GM19035 (cell line): ENCODE results near the gene WDR7.

Experiments used
- ATAC-seq: cut with Tn5 transposase; IDR thresholded peaks from one replicate; pipeline ENCODE4 v1.9.1; 2021; ENCODE audit not compliant: unreplicated experiment

Gene WDR7

GRCh38 chr18:56983275-56983992 is 332.3 kb downstream of the WDR7 start:
- ATAC-seq, result no peak

DNA sequence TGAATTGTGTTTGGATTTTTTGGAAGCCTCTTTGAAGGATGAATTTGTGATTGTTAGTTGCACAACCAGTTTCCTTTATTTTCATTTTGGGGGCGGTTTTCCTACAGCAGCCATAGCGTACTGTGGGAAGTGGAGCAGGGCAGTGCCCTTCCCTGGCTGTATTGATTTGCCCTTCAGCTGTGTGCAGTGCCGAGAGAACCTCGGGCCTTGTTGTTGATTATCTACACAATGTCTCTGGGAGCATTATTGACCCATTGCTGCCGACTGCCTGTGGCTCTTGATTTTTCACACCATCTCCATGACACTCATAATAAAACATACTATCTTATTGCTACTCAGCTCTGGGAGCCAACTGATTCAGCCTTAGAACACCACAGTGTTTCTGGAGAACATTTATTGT is 333.6 kb downstream of the WDR7 start:
- ATAC-seq, result no peak

DNA sequence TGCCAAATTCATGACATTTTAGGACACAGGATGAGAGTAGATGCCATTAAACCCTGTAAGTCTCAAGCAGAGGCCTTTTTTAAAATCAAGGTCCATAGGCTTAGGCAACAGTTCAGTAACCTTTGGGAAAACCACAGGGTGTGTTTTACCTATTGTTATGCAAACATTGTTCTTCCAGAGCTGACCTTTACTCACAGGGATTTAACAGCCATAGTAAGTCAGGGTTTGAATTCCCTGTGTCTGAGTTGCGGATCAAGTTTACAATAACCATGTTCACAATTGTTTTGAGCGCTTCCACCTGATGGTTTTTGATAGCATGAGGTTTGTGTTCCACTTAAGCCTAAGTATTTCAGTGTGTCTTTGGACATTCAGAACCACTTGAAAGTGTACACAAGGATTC is 335.7 kb downstream of the WDR7 start:
- no peak for ATAC-seq

- no peak for ATAC-seq
Measured at GRCh38 chr18:56987236-56987635, 336.1 kb downstream of the WDR7 start.

DNA sequence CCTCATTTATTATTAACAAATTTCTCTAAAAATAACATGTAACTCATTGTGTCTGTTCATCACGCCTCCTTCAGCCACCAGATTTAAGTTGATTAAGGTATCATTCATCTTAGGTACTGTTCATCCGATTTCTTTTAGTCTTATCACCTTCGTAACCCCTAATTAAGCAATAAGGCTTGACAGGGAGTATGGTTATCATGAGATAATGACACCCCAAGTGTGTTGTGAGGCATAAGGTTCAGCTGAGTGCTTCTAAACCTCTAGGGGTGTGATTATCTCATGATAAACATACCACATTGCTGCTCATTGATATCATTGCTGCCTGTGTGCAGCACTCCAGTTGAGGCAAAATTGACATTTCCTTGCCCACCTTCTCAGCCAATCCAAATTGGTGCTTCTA is 336.9 kb downstream of the WDR7 start:
- ATAC-seq, result no peak

- ATAC-seq, result no peak
Measured at GRCh38 chr18:56990678-56991077, 339.5 kb downstream of the WDR7 start.

- ATAC-seq, result no peak
Measured at GRCh38 chr18:56992777-56993176, 341.6 kb downstream of the WDR7 start.

GRCh38 chr18:56995579-56996188 is 344.5 kb downstream of the WDR7 start:
- no peak for ATAC-seq

- ATAC-seq, result no peak
Measured at GRCh38 chr18:56997200-56997599, 346.0 kb downstream of the WDR7 start.

- no peak for ATAC-seq
Measured at GRCh38 chr18:56999823-57000222, 348.7 kb downstream of the WDR7 start.

GRCh38 chr18:57002627-57003026 is 351.5 kb downstream of the WDR7 start:
- ATAC-seq, result no peak

DNA sequence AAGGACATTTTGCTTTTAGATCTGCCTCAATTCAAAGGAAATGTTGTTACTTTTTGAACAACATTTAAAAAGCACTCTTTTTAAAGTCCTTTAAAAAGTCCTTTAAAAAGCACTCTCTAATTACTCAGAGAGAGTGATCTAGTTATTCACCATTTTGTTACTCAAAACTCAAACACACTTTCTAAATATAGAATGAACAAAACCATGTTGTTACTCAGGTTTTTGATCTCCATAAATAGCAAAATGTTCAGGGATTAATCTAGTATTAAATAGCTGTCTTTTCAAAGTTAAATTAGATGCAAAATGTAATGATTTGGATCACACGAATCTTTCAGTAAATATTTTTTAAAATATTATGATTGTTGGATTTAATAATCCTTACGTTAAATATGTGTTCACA is 352.2 kb downstream of the WDR7 start:
- ATAC-seq, result no peak

DNA sequence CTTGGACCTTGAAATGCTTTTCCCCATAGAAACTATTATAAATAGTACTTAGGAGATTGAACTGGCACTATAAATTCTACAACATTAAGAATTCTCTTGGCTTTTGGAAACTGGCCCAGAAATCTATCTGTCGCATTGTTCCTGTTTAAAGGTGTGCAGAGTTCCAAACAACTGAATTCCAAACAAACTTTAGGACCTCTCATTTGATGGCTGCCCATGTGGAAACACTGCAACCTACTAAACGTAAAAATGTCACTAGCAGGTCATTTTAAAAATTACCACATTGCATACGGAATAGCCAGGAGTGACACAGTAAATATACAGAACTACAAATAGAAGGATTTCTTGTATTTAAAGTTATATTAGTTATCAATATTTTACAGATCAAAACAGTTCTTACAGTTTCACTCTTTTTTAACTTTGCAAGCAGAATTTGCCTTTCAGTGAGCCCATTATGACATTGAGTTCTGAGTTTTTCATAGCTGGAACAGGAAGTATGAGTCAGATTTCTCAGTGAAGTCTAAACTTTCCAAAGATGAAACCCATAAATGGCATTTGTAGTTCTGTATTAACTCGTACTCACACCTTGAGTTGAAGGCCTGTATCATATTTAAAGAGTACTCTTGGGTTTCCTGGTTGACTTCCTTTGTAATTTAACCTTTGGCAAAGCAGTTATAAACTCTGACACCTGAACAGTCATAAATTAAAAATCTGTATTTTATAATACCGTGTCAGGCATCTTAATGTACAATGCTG is 353.4 kb downstream of the WDR7 start:
- peak; percentile 95 for ATAC-seq

DNA sequence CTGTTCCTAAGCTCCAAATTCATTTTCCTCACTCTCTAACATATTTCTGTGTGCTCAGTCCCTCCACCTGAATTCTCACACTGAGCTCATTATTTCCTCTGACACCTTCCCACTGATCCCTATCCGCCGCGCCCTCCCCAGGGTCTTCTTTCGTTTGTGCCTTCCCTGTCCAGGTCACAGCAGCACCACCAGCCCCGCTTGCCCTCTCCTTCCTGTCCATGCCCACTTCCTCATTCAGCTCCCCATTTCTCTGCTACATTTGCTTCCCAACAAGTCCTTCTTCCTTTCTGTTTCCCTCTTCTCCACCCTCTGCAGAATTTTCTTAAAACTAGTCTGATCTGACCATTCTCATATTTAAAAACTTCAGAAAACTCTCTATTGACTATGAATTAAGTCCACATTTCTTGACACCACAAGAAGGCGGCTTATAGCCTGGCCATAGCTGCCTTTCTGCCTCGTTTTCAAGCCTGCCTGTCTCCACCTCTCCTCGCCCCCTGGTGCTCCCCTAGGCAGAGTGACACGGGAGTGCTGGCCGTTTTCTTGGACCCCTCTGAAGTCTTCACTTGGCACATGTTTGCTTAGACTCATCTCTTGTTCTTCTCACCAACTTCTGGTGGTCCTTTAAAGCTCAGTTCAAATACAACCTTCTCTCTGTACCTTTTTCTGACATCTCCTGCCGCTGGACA is 357.0 kb downstream of the WDR7 start:
- no peak for ATAC-seq

DNA sequence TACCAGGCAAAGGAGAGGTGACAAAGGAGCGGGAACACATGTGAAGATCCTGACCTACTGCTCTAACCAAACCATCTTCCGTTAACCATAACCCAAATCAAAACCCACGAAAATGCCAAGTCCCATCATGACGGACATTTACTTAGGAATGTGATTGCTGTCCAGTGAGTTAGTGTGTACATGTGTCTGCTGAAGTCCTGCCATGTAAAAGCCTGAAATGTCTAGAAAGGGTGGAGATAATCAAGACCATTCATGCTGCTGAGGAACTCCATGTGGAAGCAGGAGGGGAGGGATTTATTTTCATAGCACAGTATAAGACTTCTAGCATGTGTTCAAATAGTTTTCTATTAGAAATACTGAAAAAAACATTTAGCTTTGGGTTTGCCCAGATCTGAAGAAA is 358.7 kb downstream of the WDR7 start:
- no peak for ATAC-seq

GRCh38 chr18:57014772-57015413 is 363.7 kb downstream of the WDR7 start:
- ATAC-seq, result no peak

DNA sequence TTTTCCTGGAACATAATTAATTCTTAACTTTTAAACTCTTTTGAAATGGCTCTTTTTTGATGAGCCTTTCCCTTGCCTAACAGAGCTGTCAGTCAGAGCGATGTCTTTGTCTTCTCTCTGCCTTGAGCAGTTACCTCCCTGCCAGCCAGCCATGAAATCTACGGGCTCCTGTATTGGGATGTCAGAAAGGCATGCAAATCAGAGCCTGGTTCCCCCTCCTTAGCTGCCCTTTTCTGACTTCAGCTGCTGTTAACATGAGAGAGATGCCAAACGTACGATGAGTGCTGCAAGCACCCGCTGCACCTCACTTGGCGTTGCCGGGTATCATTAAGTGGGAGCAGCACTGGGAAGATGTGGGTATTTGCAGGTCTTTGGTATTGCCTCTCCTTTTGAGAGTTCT is 364.3 kb downstream of the WDR7 start:
- no peak for ATAC-seq

GRCh38 chr18:57018845-57019244 is 367.7 kb downstream of the WDR7 start:
- ATAC-seq, result no peak

- no peak for ATAC-seq
Measured at GRCh38 chr18:57022716-57023115, 371.6 kb downstream of the WDR7 start.

DNA sequence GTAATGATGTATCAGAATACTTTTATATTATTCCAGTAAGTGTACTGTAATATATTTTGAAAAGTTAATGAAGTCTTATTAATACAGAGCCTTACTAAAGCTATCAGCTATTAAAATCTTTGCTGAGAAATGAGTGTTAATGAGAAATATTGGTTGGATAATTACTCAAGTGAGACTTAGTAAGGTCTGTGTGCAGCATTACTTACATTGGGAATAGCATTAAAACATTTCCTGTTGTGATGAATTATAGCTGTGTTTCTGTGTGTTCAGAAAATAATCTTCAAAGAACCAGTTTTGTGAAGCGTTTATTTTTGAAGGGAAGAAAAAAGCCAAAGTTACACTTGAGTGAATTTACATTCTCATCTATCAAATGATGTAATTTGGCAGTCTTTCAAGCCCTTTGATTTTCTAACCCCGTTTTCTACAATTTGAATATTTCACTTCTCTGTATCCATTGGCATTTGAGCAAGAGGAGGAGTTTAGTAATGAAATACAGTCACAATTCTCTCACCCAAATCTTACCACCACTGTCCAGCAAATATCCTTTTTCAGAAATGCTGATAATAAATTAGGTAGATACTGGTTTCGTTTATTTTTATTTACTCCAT is 372.2 kb downstream of the WDR7 start:
- no peak for ATAC-seq

DNA sequence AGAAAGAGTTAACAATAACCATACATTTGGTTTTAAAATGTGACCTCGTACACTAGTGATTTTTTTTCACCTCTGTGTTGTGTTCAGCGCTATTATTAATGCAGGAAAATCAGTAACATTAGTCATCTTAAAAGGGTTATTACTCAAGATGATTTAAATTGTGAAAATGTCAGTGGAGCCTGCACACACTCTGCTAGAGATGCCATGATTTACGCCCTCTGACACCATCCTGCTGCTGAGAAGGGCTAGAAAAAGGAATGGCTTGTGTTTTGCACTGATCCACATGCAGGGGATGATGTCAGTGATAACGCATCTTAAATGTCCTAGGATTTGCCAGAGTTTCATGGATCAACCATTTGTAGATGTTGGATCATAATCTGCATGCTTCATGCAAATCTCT is 374.4 kb downstream of the WDR7 start:
- no peak for ATAC-seq
